GM13977 (cell line): ENCODE data around the gene TXNDC5.

ENCODE experiments used
- DNase-seq: peaks from one replicate; pipeline ENCODE4 v3.0.0; 2012; ENCODE audit warnings: low spot score
- CTCF ChIP-seq: IDR thresholded peaks from 2 replicates; pipeline ENCODE4 v1.5.1; 2012; ENCODE audit warnings: mild to moderate bottlenecking, control low read depth; ENCODE audit not compliant: insufficient read depth; ENCODE audit errors: extremely low read depth, missing control alignments
- in situ Hi-C: fragments of 300-500 bp; cut with MboI; formaldehyde crosslinking; loops from one replicate; pipeline ENCODE4 v1.12.0; 2022; ENCODE audit warnings: low sequenced_read_pairs, low pct_unique_long_range_greater_than_20kb, mixed read lengths, inconsistent platforms; ENCODE audit not compliant: unreplicated experiment

The TXNDC5 gene

DNA sequence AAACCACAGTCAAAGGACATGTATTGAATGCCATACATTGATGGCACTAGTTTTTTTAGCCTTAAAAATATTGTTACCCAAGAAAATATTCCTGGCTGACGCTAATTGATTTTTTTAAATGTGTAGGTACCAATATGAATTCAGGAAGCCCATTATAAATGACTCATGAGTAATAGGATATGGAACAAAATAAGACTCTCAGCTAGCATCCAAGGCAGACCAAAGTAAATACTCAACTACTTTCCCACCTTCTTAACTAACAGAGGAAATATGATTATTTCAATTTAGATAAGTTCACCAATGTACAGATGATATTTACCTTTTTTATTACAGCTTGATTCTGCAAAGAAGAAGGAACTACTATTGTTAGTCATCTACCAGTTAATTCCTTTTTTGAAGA, 43.2 kb upstream of the TXNDC5 start:
- DNase-seq = no peak
- no peak for TF ChIP-seq CTCF
- in situ Hi-C loops = no loop called here

- in situ Hi-C loops = no loop called here
- DNase-seq = no peak
- TF ChIP-seq CTCF = no peak
Observed at GRCh38 chr6:7939864-7940228, 29.3 kb upstream of the TXNDC5 start.

DNA sequence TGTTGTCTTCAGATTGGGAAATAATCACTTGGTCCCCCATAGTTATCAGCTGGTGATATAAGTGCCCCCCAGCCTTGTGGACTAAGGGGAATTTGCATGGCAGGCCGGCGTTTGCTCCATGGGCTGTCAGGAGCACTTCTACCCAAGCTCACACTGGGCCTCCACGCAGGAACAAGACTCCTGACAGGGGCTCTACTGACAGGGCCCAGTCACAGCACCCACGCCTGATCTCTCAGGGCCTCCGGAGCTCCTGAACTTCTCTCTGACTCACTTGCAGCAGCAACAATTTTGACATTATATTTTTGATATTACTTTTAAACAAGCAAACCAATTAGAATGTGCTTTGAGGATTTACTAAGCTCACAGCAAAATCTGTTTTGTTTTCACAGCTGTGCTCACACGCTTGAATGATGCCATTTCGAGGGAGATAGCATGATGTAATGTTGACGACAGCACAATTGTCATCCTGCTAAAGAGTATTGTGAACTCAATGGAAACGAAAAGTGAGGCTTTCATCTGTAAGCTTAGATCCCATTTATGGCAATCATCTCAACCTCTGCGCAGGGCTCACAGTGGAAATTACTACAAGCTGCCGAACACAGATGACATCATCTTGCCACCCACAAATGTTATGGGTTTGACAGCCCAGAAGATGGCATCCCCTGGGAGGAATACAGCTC, 28.7 kb upstream of the TXNDC5 start:
- in situ Hi-C loops = no loop called here
- DNase-seq = peak; percentile 35
- TF ChIP-seq CTCF = no peak

GRCh38 chr6:7938562-7939183, 28.1 kb upstream of the TXNDC5 start:
- TF ChIP-seq CTCF = no peak
- in situ Hi-C loops = no loop called here
- no peak for DNase-seq

DNA sequence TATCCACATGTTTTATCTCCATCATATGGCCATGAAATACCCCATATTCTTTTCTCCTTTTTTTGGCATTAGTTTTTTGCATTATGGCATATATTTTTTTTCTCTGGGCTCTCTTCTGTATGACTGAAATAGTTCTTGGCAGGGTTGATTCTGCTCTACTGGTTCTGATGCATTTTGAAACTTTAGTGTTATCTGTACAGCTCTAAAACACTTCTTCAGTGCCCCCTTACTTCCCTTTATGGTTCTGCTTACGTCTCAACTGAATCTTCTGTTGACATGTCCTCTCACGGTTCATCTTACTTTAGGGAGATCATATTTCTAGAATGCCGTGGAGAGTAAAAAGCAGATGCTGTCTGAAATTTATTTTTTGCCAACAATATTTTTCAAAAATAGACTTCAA, 23.2 kb upstream of the TXNDC5 start:
- DNase-seq = peak; percentile 61
- in situ Hi-C loops = no loop called here
- TF ChIP-seq CTCF = peak; percentile 22

DNA sequence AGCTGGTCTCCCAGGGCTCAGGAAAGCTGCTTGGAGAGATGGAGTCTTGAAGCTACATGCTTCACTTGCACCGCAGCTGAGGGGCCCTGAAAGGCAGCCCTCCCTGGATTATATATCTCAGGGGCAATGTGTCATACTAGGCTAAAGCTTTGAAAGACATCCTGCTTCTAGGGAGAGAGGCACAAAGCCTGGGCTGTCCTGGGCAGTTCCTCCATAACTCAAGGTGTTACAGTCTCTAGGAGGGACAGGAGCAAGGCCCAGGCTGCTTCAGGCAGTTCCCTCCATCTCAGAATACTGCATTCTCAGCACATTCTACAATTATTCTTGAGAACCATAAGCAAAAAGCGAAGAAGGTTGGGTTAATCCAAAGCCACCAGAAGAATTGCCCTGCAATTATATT, 22.0 kb upstream of the TXNDC5 start:
- DNase-seq = no peak
- TF ChIP-seq CTCF = no peak
- in situ Hi-C loops = no loop called here
